Caco-2 (cell line): ENCODE data around the gene AQP6. TPM values are rescaled to one million over a fixed set of nuclear protein-coding genes. Genes with fewer than 3 reads are reported as not detected.

ENCODE experiments used
- BruUV-seq: library from RNA; stranded (reverse); fragments of 400-500 nt; replicated peaks from 2 replicates; lab custom pipeline; 2021; lab: Mats Ljungman, UMichigan
- CTCF ChIA-PET: fragments of 300-600 bp; sonication (Branson Sonifier 250); formaldehyde crosslinking; loops from one replicate; lab custom pipeline; 2022; ENCODE audit warnings: antibody characterized with exemption; lab: Charles Lee
- POLR2A ChIA-PET: fragments of 300-600 bp; sonication (Branson Sonifier 250); formaldehyde crosslinking; loops from one replicate; lab custom pipeline; 2022; ENCODE audit warnings: antibody characterized with exemption; lab: Charles Lee
- DNase-seq, 2 experiments: peaks; one replicate each; pipeline versions ENCODE4 v3.0.0 to v3.0.0-alpha.2; 2020 to 2022
- H3K27me3 ChIP-seq: replicated peaks from 2 replicates; pipeline ENCODE4 v1.6.0; 2011; ENCODE audit warnings: low read length; ENCODE audit not compliant: control insufficient read depth, insufficient read depth
- H3K36me3 ChIP-seq: 2 replicates; pipeline ENCODE4 v1.5.1; 2011; ENCODE audit warnings: low read length; ENCODE audit not compliant: control insufficient read depth, insufficient read depth
- H3K4me1 ChIP-seq: fragments of 250-450 bp; sonication (Bioruptor Pico); 2 replicates; pipeline ENCODE4 v1.5.1; 2020; ENCODE audit warnings: mild to moderate bottlenecking
- H3K4me3 ChIP-seq: 2 replicates; pipeline ENCODE4 v1.5.1; 2011; ENCODE audit warnings: low read depth, mild to moderate bottlenecking, control low read depth, low read length
- H3K9me3 ChIP-seq: fragments of 250-450 bp; sonication (Bioruptor Pico); 2 replicates; pipeline ENCODE4 v1.5.1; 2020; ENCODE audit warnings: mild to moderate bottlenecking, moderate library complexity
- H3K27ac Mint-ChIP-seq: one replicate; pipeline ENCODE4 v1.8.0; 2022; ENCODE audit warnings: mixed read lengths; ENCODE audit not compliant: unreplicated experiment
- H3K27me3 Mint-ChIP-seq: one replicate; pipeline ENCODE4 v1.8.0; 2022; ENCODE audit warnings: mixed read lengths; ENCODE audit not compliant: insufficient read depth, unreplicated experiment
- H3K36me3 Mint-ChIP-seq: one replicate; pipeline ENCODE4 v1.8.0; 2022; ENCODE audit warnings: mild to moderate bottlenecking, mixed read lengths; ENCODE audit not compliant: insufficient read depth, unreplicated experiment
- H3K4me1 Mint-ChIP-seq: one replicate; pipeline ENCODE4 v1.8.0; 2022; ENCODE audit warnings: low read depth, mixed read lengths; ENCODE audit not compliant: unreplicated experiment
- H3K4me3 Mint-ChIP-seq: one replicate; pipeline ENCODE4 v1.8.0; 2022; ENCODE audit warnings: mild to moderate bottlenecking, moderate library complexity, mixed read lengths; ENCODE audit not compliant: unreplicated experiment
- H3K9me3 Mint-ChIP-seq: one replicate; pipeline ENCODE4 v1.8.0; 2022; ENCODE audit warnings: mixed read lengths; ENCODE audit not compliant: unreplicated experiment
- intact Hi-C: fragments of 100-400 bp; cut with micrococcal nuclease; formaldehyde crosslinking; loops from one replicate; pipeline ENCODE4 v1.10.0; 2022; ENCODE audit not compliant: unreplicated experiment
- total RNA-seq: library from RNA; stranded (reverse); gene quantifications from 2 replicates; pipeline ENCODE4 v1.2.3, GENCODE V29; 2022
- TF ChIP-seq, protein P1 (sequence below), 2 experiments: fragments of 200-600 bp in 1 of 2; IDR thresholded peaks; 1 replicate in 1 of 2; 2 replicates in 1 of 2; pipeline versions ENCODE4 v1.5.1 to v1.8.0; 2011 to 2022; ENCODE audit warnings: antibody characterized with exemption in 1 of 2, control low read depth in 1 of 2, inconsistent platforms in 1 of 2, low read depth in 1 of 2, low read length in 1 of 2, mild to moderate bottlenecking in 1 of 2, moderate library complexity in 1 of 2; ENCODE audit not compliant: insufficient read depth in 1 of 2, severe bottlenecking in 1 of 2, unreplicated experiment in 1 of 2

Gene AQP6
- total RNA-seq, 1 experiment from 2014 or later, result not detected

GRCh38 chr12:49954863-49955830, 17.6 kb upstream of the AQP6 start:
- Mint-ChIP-seq H3K4me1 (peaks cover under 1% of the 10 kb centered on the region), H3K9me3 (no peaks in the 10 kb centered on the region), H3K27me3 (no peaks in the 10 kb centered on the region), H3K27ac (no peak overlapping the region), H3K36me3 (no peaks in the 10 kb centered on the region), H3K4me3 (no peak overlapping the region)
- no TSS peak for BruUV-seq
- intact Hi-C loops, result loop anchor here (5.0 kb wide), 1 partner anchor 88 kb away; no protein-coding TSS in a partner anchor
- ChIA-PET CTCF (interaction anchor here (1.5 to 2.6 kb wide), 2 partner anchors 88 to 114 kb away, joined by 5 to 12 read pairs; no protein-coding TSS in a partner anchor), POLR2A (no interaction called here)
- no peak for DNase-seq
- Histone ChIP-seq H3K4me1 (peaks cover 7% of the 10 kb centered on the region; the same call in 1 of the 2 replicates), H3K4me3 (no peak overlapping the region), H3K27me3 (no peaks in the 10 kb centered on the region), H3K36me3 (no peaks in the 10 kb centered on the region), H3K9me3 (no peaks in the 10 kb centered on the region)
- TF ChIP-seq, protein P1, sequence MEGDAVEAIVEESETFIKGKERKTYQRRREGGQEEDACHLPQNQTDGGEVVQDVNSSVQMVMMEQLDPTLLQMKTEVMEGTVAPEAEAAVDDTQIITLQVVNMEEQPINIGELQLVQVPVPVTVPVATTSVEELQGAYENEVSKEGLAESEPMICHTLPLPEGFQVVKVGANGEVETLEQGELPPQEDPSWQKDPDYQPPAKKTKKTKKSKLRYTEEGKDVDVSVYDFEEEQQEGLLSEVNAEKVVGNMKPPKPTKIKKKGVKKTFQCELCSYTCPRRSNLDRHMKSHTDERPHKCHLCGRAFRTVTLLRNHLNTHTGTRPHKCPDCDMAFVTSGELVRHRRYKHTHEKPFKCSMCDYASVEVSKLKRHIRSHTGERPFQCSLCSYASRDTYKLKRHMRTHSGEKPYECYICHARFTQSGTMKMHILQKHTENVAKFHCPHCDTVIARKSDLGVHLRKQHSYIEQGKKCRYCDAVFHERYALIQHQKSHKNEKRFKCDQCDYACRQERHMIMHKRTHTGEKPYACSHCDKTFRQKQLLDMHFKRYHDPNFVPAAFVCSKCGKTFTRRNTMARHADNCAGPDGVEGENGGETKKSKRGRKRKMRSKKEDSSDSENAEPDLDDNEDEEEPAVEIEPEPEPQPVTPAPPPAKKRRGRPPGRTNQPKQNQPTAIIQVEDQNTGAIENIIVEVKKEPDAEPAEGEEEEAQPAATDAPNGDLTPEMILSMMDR (IDR thresholded peaks at IDR 0.05; ENCODE audit: insufficient read depth in 1 of 2, low read depth in 1 of 2, low read length in 1 of 2, severe bottlenecking in 1 of 2, unreplicated experiment in 1 of 2), result no peak

DNA sequence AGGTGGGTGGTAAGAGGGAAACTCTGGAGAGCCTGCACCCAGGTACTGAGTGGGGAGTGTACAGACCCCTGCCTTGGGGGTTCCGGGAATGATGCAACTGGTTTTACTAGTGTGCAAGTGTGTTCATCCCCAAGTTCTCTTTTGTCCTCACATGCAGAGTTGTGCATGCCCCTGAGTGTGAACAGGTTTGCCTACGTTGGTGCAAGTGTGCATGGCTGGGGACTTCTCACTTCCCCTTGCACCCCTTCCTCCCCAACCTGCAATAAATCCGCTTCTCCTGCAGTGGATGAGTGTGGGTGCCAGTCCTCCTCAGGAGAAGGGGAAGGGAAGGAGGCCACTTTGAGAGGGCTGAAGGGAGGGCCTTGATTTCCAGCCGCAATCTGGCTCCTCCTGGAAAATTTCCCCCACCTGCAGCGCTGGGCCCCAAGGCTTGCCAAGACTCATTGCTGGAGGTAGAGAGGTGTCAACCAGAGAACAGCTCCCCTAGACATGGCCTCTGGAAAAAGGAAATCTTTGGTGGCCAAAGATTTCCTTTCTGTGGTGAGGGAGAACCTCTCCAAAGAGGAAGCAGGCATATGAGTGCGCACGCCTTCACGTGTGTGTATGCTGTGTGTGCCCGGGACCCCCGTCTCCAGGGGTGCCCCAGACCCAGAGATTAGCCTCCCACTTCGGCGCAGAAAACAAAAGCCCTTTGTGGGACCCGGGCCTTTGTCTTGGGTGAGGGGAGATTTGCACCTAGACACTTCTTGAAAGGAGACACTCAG, 16.7 kb upstream of the AQP6 start:
- no peaks in the 10 kb centered on the region for H3K36me3 ChIP-seq
- ChIA-PET CTCF (interaction anchor here (1.5 kb wide), 1 partner anchor 113 kb away, joined by 5 read pairs; no protein-coding TSS in a partner anchor), POLR2A (no interaction called here)
- peaks cover 9% of the 10 kb centered on the region; the same call in 1 of the 2 replicates for H3K4me1 ChIP-seq
- Mint-ChIP-seq H3K36me3 (no peaks in the 10 kb centered on the region), H3K9me3 (no peaks in the 10 kb centered on the region), H3K27ac (no peak overlapping the region), H3K27me3 (no peaks in the 10 kb centered on the region), H3K4me3 (no peak overlapping the region), H3K4me1 (peaks cover 7% of the 10 kb centered on the region)
- TF ChIP-seq, protein P1 (IDR thresholded peaks at IDR 0.05; ENCODE audit: insufficient read depth in 1 of 2, low read depth in 1 of 2, low read length in 1 of 2, severe bottlenecking in 1 of 2, unreplicated experiment in 1 of 2), result no peak
- no TSS peak for BruUV-seq
- intact Hi-C loops, result no loop called here
- no peaks in the 10 kb centered on the region for H3K9me3 ChIP-seq
- DNase-seq, result no peak
- no peaks in the 10 kb centered on the region for H3K27me3 ChIP-seq
- H3K4me3 ChIP-seq, result no peak overlapping the region
